Adrenal gland (tissue), 12 donors: Measurements from ENCODE around the gene CMYA5. TPM values are rescaled to one million over a fixed set of nuclear protein-coding genes. Genes with fewer than 3 reads are reported as not detected.

Experiments used
- DNase-seq, 7 donors: peaks; one replicate each; pipeline ENCODE4 v3.0.0-alpha.2; 2019 to 2020
- H3K27ac ChIP-seq, 5 donors: fragments of 200-600 bp; sonication (generic) in 4 of 5; 1 replicate in 3 of 5; 2 replicates in 2 of 5; pipeline versions ENCODE4 v1.5.1 to v1.8.0; 2016 to 2020; ENCODE audit warnings: mild to moderate bottlenecking in 1 of 5
- H3K27me3 ChIP-seq: fragments of 200-600 bp; 2 replicates; pipeline ENCODE4 v1.8.0; 2021
- H3K36me3 ChIP-seq, 2 donors: fragments of 200-600 bp; replicated peaks in 1 of 2; 1 replicate in 1 of 2; 2 replicates in 1 of 2; pipeline versions ENCODE4 v1.5.1 to v1.8.0; 2018 to 2022
- H3K4me1 ChIP-seq, 2 donors: fragments of 200-600 bp; replicated peaks in 1 of 2; 1 replicate in 1 of 2; 2 replicates in 1 of 2; pipeline versions ENCODE4 v1.5.1 to v1.8.0; 2018 to 2021
- H3K4me3 ChIP-seq, 4 donors: fragments of 200-600 bp; sonication (generic) in 3 of 4; one replicate each; pipeline ENCODE4 v1.5.1; 2016 to 2018
- H3K9me3 ChIP-seq, 3 donors: fragments of 200-600 bp; sonication (generic) in 1 of 3; replicated peaks in 1 of 3; 1 replicate in 2 of 3; 2 replicates in 1 of 3; pipeline versions ENCODE4 v1.5.1 to v1.8.0; 2016 to 2021
- POLR2A ChIP-seq, 2 donors: fragments of 450-650 bp; IDR thresholded peaks; one replicate each; pipeline ENCODE4 v1.6.1; 2017; ENCODE audit warnings: antibody characterized with exemption in 2 of 2, mild to moderate bottlenecking in 2 of 2, moderate library complexity in 1 of 2
- WGBS, 4 donors: extraction: QIAGEN DNeasy Blood & Tissue Kit in 2 of 4; methylation state at CpG; one replicate each; pipeline versions ENCODE4 v1.1.5 to v1.1.7; 2013 to 2017; 5-methylcytosine and 5-hydroxymethylcytosine counted together
- intact Hi-C, 2 donors: fragments of 100-400 bp; cut with DNase I; formaldehyde crosslinking; loops; one replicate each; pipeline versions ENCODE4 v1.14.1 to v1.15.0; 2022 to 2023
- polyA plus RNA-seq, 3 donors: library from polyadenylated mRNA; stranded (reverse); fragments of 200-250 nt in 2 of 3; fragments of 350-450 nt in 1 of 3; fragmentation: Illumina TruSeq in 1 of 3; extraction: RNeasy Lipid Tissue Mini Kit (QIAGEN cat#74804) in 1 of 3; gene quantifications; one replicate each; pipeline ENCODE4 v1.2.3, GENCODE V29; 2013 to 2014
- total RNA-seq, 9 donors: library from RNA; depleted of rRNA in 4 of 9; stranded (reverse); fragments of >200 nt in 4 of 9; fragments of 120-200 nt in 1 of 9; fragmentation: NEBNext Ultra II Directional in 1 of 9; extraction: Animal tissue kit (Norgen Biotek cat#: 25700) in 1 of 9; gene quantifications; one replicate each; pipeline versions ENCODE4 v1.1.0 to v1.2.4, GENCODE V29; 2013 to 2023
- TF ChIP-seq, protein P1 (sequence below), 6 experiments: fragments of 450-650 bp in 4 of 6; fragments of 200-600 bp in 2 of 6; sonication (generic) in 1 of 6; IDR thresholded peaks; 1 replicate in 5 of 6; 2 replicates in 1 of 6; pipeline versions ENCODE4 v1.5.1 to v1.8.0; 2016 to 2021; ENCODE audit warnings: antibody characterized with exemption in 6 of 6, mild to moderate bottlenecking in 2 of 6, moderate library complexity in 1 of 6
- donor health status: healthy with polysubstance abuse.
- donor health status: Bipolar disorder and iron deficiency.
- donor health status: DM: yes; HTN: yes; CAD: no.
- donor health status: DM: no; HTN: no; CAD: no.
- donor health status: DM: no; HTN: no; CAD: no.
- donor health status: DM: yes; HTN: yes; CAD: no.

CMYA5 gene
- total and polyA plus RNA-seq, 12 donors, result 0.11 to 5.6 (median 0.40) TPM

DNA sequence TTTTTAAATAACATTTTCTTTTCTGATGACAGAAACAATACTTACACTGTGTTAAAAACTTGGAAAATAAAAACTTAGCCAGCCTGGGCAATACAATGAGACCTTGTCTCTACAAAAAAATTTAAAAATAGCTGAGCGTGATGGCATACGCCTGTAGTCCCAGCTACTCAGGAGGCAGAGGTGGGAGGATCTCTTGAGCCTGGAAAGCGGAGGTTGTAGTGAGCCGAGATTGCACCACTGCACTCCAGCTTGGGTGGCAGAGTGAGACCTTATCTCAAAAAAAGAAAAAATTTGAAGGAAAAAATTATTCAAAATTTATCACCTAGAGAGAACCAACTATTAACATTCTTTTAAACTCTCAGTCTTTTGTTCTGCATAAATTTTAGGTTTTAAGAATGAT lies 4.9 kb upstream of the CMYA5 start:
- Histone ChIP-seq H3K4me3 (no peak overlapping the region), H3K4me1 (no peaks in the 10 kb centered on the region), H3K36me3 (peaks cover 0 to 17% of the 10 kb centered on the region in 2 donors), H3K27me3 (no peaks in the 10 kb centered on the region), H3K9me3 (no peaks in the 10 kb centered on the region), H3K27ac (no peak overlapping the region)
- 95 to 99% (median 97%) methylated on average over 4 of the region's 4 CpGs for WGBS, 4 donors
- intact Hi-C loops, result no loop called here
- no peak for DNase-seq
- TF ChIP-seq POLR2A (IDR thresholded peaks at IDR 0.05), result no peak
- TF ChIP-seq, protein P1, sequence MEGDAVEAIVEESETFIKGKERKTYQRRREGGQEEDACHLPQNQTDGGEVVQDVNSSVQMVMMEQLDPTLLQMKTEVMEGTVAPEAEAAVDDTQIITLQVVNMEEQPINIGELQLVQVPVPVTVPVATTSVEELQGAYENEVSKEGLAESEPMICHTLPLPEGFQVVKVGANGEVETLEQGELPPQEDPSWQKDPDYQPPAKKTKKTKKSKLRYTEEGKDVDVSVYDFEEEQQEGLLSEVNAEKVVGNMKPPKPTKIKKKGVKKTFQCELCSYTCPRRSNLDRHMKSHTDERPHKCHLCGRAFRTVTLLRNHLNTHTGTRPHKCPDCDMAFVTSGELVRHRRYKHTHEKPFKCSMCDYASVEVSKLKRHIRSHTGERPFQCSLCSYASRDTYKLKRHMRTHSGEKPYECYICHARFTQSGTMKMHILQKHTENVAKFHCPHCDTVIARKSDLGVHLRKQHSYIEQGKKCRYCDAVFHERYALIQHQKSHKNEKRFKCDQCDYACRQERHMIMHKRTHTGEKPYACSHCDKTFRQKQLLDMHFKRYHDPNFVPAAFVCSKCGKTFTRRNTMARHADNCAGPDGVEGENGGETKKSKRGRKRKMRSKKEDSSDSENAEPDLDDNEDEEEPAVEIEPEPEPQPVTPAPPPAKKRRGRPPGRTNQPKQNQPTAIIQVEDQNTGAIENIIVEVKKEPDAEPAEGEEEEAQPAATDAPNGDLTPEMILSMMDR (IDR thresholded peaks at IDR 0.05), result no peak

DNA sequence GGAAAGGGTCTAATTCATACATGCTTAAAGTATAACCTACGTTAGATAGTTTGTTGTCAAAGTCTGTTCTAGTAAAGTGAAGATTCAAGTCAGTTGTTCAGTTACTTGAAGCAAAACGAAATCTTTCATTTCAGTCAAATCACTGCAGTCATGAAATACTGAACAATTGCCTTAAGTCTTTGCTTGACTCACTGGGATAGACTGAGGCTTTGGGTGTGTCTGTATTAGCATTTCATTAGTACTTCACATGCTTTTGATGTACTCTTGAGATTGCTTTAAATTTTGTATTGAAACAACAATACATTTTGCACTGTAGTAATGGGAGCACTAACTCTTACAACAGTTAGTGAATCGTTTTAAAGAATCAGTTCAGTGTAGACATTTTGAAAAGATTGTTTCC lies 4.0 kb upstream of the CMYA5 start:
- TF ChIP-seq, protein P1 (IDR thresholded peaks at IDR 0.05), result no peak
- TF ChIP-seq POLR2A (IDR thresholded peaks at IDR 0.05), result no peak
- Histone ChIP-seq H3K9me3 (no peaks in the 10 kb centered on the region), H3K36me3 (peaks cover 0 to 13% of the 10 kb centered on the region in 2 donors), H3K4me3 (no peak overlapping the region), H3K27ac (no peak overlapping the region), H3K4me1 (no peaks in the 10 kb centered on the region), H3K27me3 (no peaks in the 10 kb centered on the region)
- WGBS, 4 donors, result 83 to 87% (median 84%) methylated on average over 3 of the region's 3 CpGs
- no peak for DNase-seq
- intact Hi-C loops, result no loop called here

- Histone ChIP-seq H3K9me3 (no peaks in the 10 kb centered on the region), H3K4me1 (no peaks in the 10 kb centered on the region), H3K4me3 (no peak overlapping the region), H3K36me3 (peaks cover 0 to 10% of the 10 kb centered on the region in 2 donors), H3K27me3 (no peaks in the 10 kb centered on the region), H3K27ac (no peak overlapping the region)
- no peak for DNase-seq
- 91 to 100% (median 95%) methylated on average over 1 of the region's 1 CpG for WGBS, 4 donors
- intact Hi-C loops, result no loop called here
- TF ChIP-seq, protein P1 (IDR thresholded peaks at IDR 0.05), result no peak
- TF ChIP-seq POLR2A (IDR thresholded peaks at IDR 0.05), result no peak
These were observed 2.8 kb upstream of the CMYA5 start for GRCh38 chr5:79686799-79687198.

DNA sequence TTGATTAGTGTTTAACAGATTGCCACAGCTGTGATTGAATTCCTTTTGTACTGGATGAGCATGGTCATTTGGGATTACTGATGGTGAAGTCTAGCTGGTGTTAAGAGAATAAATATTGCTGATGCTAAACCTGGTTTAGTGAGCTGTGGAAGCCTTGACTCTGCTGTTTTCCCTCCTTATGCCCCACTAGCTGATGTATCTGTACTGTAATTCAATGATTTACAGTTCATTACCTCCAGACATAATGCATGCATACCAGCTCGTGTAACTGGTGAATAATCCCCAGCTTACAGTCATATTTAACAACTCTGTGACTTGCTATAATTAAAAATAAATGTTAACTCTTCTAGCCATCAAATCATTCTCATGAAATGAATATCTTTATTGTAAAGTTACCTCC lies 1.7 kb upstream of the CMYA5 start:
- Histone ChIP-seq H3K27ac (no peak overlapping the region), H3K36me3 (peaks cover 0 to 10% of the 10 kb centered on the region in 2 donors), H3K4me1 (no peaks in the 10 kb centered on the region), H3K4me3 (no peak overlapping the region), H3K27me3 (no peaks in the 10 kb centered on the region), H3K9me3 (no peaks in the 10 kb centered on the region)
- WGBS, 4 donors, result 85 to 96% (median 90%) methylated on average over 1 of the region's 1 CpG
- intact Hi-C loops, result no loop called here
- DNase-seq, result no peak
- no peak for TF ChIP-seq POLR2A (IDR thresholded peaks at IDR 0.05)
- TF ChIP-seq, protein P1 (IDR thresholded peaks at IDR 0.05), result no peak
